Eye (tissue), 1 donor: Measurements from ENCODE around the gene ALOX12B.

ENCODE experiments used
- DNase-seq: peaks from one replicate; pipeline ENCODE4 v3.0.0-alpha.2; 2015

Gene ALOX12B

DNA sequence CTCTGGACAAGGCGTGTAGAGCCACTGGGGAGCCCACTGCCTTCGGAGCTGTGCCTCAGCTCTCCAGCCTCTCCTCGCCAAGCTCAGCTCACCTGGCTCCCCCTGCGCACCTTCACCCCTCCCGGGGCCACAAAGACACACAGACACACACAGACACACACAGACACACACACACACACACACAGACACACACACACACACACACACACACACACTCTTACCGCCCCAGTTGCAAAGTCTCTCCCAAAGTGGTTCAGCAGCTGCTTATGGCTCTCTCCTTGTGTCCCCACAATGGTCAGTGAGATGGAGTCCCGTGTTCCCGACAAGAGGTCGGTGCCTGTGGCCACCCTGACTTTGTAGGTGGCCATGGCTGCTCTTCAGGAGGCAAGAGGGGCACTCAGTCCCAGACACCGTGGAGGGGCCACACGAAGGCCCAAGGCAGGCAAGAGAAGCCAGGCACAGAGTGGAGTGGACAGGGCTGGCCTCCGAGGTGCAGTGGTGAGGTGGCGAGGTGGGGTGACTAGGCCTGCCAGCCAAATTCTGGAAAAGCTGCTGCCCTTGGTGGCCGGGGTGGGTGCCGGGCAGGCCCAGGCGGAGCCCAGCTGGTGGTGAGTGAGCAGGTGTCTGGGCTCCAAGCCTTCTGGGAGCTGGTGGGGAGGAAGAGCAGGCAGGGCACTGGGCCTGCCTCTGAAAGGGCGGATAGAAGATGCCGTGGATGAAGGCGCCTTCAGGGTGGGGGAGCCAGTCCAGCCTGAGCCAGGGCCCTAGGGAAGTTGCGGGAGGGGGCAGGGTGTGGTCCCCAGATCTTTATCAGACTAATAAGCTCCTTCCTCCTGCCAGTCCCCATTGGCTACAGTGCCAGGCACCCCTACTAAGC is at the start of gene ALOX12B:
TSS of gene ALOX12B (minus strand) at position 642 of the 877 bp plus-strand sequence. CDS start at position 368, 274 bp downstream.
- DNase-seq = no peak

GRCh38 chr17:8133941-8134340 is 46.4 kb upstream of the ALOX12B start:
- DNase-seq = no peak

DNA sequence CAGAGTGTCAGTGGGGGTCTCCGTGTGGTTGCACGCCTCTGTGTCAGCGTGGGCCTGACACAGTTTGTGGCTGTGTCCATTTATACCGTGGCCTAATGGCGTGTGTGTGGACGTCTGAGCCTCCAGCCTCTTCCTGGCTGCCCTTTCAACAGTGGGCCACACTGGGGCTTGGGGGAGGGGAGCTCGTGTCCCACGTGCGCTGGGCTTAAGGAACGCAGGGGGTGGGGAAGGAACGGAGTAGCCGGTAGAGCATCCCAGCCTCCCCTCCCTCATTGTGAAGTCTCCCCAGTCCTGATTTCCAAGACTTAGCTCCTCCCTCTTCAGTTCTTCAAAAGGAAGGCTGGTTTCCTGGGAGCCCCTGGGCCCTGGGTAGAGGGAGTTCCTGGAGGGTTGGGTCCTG is 45.9 kb upstream of the ALOX12B start:
- no peak for DNase-seq

GRCh38 chr17:8131844-8132441 is 44.4 kb upstream of the ALOX12B start:
- no peak for DNase-seq

DNA sequence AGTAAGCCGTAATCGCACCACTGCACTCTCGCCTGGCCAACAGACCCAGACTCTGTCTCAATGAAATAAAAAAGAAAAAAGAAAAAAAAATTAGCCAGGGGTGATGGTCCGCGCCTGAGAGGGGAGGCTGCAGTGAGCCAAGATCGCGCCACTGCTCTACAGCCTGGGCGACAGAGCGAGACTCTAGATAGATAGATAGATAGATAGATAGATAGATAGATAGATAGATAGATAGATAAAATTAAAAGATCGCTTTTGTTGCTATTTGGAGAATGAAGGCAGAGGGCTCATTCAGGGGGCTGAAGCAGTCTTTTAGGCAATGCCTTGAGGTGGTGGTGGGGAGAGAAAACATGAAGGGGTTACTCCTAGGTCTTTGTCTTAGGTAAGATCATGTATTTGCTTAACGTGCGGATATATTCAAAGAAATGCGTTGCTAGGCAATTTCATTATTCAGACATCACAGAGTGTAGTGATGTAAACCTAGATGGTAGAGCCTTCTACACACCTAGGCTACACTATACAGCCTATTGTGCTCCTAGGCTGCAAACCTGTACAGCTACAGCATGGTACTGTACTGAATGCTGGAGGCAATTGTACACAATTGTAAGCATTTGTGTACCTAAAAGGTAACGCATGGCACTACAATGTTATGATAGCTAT is 40.7 kb upstream of the ALOX12B start:
- no peak for DNase-seq

DNA sequence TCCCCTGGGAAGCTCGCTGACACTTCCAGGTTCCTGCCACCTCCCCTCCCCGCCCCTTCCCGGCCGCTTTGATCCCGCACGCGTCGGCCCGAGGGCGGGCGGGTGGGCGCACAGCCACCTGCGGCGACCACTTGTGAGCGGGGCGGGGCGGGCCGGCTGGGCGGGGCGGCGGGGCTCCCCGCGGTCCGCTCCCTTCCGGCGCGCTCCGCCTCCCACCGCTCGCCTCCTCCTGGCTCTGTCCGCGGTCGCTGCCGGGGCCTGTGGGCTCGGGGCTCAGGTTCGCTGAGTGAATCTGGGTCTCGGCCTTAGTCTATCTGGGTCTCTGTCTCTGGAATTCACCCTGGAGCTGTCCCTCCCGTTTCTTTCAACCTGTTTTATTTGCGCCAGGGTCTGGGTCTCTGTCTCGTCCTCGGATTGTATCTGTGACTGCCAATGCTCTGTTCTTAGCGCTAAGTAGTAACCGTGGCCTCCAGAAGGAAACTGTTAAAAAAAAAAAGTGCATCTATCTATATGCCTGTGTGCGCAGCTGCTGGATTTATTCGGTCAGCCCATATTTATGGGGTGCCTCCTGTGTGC is 39.1 kb upstream of the ALOX12B start:
- DNase-seq = peak; percentile 76

- DNase-seq = peak; percentile 80
These were observed 38.5 kb upstream of the ALOX12B start for GRCh38 chr17:8125947-8126490.

GRCh38 chr17:8125154-8125946 is 37.8 kb upstream of the ALOX12B start:
- DNase-seq = peak; percentile 97

DNA sequence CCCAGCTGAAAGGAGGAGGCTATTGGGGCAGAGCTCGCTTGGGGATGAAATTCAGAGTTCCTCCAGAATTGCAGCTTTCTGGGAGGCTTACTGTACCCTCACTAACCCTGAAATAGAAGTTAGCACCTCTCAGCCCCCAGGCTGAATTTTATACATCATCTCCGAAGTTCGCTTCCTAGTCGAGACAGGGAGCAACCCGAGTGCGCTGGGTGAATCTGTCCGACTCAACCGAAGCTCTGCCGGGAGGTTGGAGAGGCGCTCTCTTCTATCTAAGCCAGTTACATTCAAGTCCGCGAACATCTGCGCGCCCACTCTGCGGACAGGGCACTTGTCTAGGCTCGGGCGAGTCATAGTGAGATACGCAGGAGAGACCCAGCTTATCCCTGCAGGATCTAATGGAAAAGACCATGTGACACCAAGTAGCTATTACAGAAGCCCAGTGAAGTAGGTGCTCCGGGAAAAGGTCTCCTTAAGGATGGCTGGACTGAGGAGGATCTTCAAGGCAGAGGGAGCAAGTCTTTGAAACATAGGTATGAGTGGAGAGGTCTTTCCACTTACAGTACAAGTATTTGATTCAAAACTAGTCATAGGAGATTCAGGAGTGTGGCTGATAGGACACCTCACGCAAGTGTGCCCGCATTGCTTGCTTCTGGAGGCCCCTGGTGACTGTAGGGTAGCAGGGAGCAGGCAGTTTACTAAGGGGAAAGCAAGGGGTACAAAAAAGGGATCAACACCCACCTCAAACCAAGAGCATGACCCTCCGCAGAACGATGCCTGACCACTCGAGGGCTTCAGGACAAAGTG is 37.0 kb upstream of the ALOX12B start:
- peak; percentile 63 for DNase-seq

- DNase-seq = peak; percentile 46
These were observed 36.3 kb upstream of the ALOX12B start, which contains the start of gene HES7 for GRCh38 chr17:8123695-8124349. Gene HES7 (minus strand): TSS chr17:8124106. CDS start chr17:8124084, 22 bp downstream.

- DNase-seq = peak; percentile 66
These were observed 35.6 kb upstream of the ALOX12B start for GRCh38 chr17:8122924-8123694.

DNA sequence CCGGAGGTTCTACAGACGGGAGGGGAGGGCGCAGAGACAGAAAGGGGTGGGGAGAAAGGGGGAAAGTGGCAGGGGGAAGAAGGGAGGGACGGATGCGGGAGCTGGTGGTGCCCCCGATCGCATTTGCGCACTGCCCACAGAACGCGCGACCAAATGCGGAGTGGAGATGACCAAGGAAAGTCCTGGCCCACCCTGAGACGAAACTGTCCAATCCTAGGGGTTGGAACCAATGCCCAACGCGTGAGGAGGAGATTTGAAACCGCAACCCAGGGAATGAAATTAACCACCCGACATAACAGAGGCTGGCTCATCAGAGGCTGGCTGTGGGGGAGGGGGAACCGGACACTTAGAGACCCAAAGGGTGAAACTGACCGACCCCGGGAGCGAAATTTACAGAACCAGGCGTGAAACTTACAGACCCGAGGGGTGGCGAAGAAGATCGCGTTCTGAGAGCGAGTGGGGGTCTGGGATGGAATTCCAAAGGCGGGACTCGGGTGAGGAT is 35.0 kb upstream of the ALOX12B start:
- peak; percentile 61 for DNase-seq

DNA sequence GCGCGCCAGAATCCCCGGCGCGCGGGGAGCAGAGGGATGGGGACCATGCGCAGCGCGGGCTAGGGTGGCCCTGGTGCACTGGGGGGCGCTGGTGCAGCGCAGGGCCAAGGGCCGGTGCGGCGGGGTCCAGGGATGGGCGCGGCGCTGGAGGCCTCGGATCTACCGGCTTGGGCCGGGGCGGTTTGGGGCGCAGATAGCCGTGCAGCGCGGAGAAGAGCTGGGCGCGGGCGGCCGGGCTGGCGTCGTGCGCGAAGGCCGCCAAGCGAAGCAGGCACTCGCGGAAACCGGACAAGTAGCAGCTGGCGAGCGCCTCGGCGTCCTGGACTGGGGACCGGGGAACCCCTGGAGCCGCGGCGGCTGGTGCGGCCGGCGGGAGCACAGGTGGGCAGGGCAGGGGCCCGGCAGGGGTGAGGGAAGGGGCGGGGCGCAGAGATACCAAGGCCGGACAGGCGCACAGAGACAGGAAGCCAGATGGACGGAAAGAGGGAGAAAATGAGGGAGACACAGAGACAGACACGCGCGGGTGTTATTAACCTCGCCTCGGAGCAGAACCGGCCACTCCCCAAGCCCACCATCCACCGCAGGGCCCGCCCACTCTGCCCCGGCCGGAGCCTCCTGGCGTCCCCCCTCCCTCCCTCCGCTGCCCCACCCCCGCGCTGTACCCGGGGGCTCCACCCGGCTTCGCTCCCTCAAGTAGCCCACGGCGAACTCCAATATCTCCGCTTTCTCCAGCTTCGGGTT is 34.3 kb upstream of the ALOX12B start:
- DNase-seq = peak; percentile 78

DNA sequence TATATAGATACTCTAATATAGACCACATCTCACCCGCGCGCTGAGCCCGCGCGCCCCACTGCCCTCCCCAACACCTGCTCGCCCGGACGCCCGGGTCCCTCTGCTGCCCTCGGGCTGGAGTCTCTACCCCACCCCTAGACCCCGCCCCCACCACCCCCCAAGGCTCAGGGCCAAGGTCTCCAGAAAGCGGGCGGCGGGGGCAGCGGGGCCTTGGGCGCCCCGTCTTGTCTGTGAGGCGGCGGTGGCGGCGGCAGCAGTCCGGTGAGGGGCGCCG is 33.8 kb upstream of the ALOX12B start:
- DNase-seq = no peak

- DNase-seq = peak; percentile 79
These were observed 33.2 kb upstream of the ALOX12B start for GRCh38 chr17:8120520-8121406.

DNA sequence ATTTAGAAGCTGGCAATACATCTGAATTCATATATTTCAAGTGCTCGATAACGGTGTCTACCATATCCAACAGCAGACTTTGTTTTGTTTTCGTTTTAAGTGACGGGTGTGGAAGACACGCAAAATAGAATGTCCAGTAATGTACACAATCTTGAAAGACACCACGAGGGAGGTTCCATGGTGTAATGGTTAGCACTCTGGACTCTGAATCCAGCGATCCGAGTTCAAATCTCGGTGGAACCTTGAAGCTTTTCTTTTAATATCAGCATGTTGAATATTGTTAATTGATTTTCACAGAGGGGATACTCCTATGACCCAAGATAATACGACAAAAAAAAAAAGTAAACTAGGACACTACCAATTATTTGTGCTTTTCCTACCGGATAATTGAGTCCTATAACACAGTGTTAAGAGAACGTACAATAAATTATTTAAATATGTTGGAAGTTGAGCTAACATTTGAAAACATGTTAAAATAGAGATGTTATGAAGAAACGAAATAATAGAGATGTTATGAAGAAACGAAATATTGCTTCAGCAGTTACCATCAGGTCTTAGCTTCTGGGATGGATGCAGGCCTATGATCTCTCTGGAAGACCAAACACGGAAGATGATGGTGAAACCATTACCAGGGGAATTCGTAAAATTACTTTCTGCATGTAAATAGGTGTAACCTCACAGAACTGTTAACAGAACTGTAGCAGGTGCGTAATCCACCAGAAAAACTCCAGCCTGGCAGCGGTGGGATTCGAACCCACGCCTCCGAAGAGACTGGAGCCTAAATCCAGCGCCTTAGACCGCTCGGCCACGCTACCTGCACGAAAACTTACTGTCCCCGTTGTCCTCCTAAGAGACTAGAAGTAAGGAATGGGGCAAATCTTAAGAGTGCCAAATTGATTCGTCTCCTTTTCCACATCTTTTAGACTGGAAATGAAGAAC is 32.3 kb upstream of the ALOX12B start:
- DNase-seq = peak; percentile 100
